Peyer's patch (tissue), 4 donors: ENCODE results near the gene NKAIN2. TPM values are rescaled to one million over a fixed set of nuclear protein-coding genes. Genes with fewer than 3 reads are reported as not detected.

ENCODE experiments used
- DNase-seq, 3 donors: peaks; one replicate each; pipeline ENCODE4 v3.0.0-alpha.2; 2017 to 2019
- H3K27ac ChIP-seq, 4 donors: fragments of 200-600 bp; sonication (generic); one replicate each; pipeline ENCODE4 v1.5.1; 2016 to 2019
- H3K27me3 ChIP-seq, 2 donors: fragments of 200-600 bp; sonication (generic); one replicate each; pipeline ENCODE4 v1.5.1; 2019
- H3K36me3 ChIP-seq, 3 donors: fragments of 200-600 bp; sonication (generic); one replicate each; pipeline ENCODE4 v1.5.1; 2016 to 2019
- H3K4me1 ChIP-seq, 4 donors: fragments of 200-600 bp; sonication (generic); one replicate each; pipeline ENCODE4 v1.5.1; 2016 to 2019
- H3K4me3 ChIP-seq, 4 donors: fragments of 200-600 bp; sonication (generic); 1 replicate in 3 of 4; 2 replicates in 1 of 4; pipeline ENCODE4 v1.5.1; 2016 to 2019; ENCODE audit warnings: mild to moderate bottlenecking in 1 of 4
- H3K9me3 ChIP-seq, 4 donors: fragments of 200-600 bp; sonication (generic); one replicate each; pipeline ENCODE4 v1.5.1; 2016 to 2019; ENCODE audit warnings: mild to moderate bottlenecking in 1 of 4
- CTCF ChIP-seq, 6 experiments: fragments of 450-650 bp in 4 of 6; fragments of 200-600 bp in 2 of 6; sonication (generic) in 1 of 6; IDR thresholded peaks; one replicate each; pipeline ENCODE4 v1.5.1; 2017 to 2019; ENCODE audit warnings: antibody characterized with exemption in 6 of 6, mild to moderate bottlenecking in 3 of 6, moderate library complexity in 1 of 6
- POLR2A ChIP-seq, 2 donors: fragments of 450-650 bp; IDR thresholded peaks; one replicate each; pipeline ENCODE4 v1.5.1; 2017; ENCODE audit warnings: antibody characterized with exemption in 2 of 2, mild to moderate bottlenecking in 2 of 2, moderate library complexity in 2 of 2
- total RNA-seq, 4 donors: library from RNA; depleted of rRNA; stranded (reverse); fragments of >200 nt; gene quantifications; one replicate each; pipeline ENCODE4 v1.1.0, GENCODE V29; 2016

Gene NKAIN2
- total RNA-seq, 4 donors from 2014 or later: not detected

GRCh38 chr6:124056407-124057334, 253.0 kb downstream of the NKAIN2 start:
- no peaks in the 10 kb centered on the region for H3K4me1 ChIP-seq
- DNase-seq: no peak
- H3K27me3 ChIP-seq: no peaks in the 10 kb centered on the region
- no peak overlapping the region for H3K27ac ChIP-seq
- no peaks in the 10 kb centered on the region for H3K36me3 ChIP-seq
- no peak overlapping the region for H3K4me3 ChIP-seq
- TF ChIP-seq POLR2A (IDR thresholded peaks at IDR 0.05): no peak
- TF ChIP-seq CTCF (IDR thresholded peaks at IDR 0.05): no peak
- H3K9me3 ChIP-seq: peaks cover 0 to 2% (median 0%) of the 10 kb centered on the region in 4 donors

- H3K27me3 ChIP-seq: no peaks in the 10 kb centered on the region
- no peaks in the 10 kb centered on the region for H3K4me1 ChIP-seq
- no peak overlapping the region for H3K27ac ChIP-seq
- no peak for TF ChIP-seq CTCF (IDR thresholded peaks at IDR 0.05)
- TF ChIP-seq POLR2A (IDR thresholded peaks at IDR 0.05): no peak
- H3K36me3 ChIP-seq: no peaks in the 10 kb centered on the region
- H3K9me3 ChIP-seq: peaks cover 0 to 2% (median 0%) of the 10 kb centered on the region in 4 donors
- DNase-seq: no peak
- no peak overlapping the region for H3K4me3 ChIP-seq
Measured at GRCh38 chr6:124057461-124057860, 253.8 kb downstream of the NKAIN2 start.

- Histone ChIP-seq H3K4me1 (no peaks in the 10 kb centered on the region), H3K4me3 (no peak overlapping the region), H3K36me3 (no peaks in the 10 kb centered on the region), H3K9me3 (no peaks in the 10 kb centered on the region), H3K27me3 (no peaks in the 10 kb centered on the region), H3K27ac (no peak overlapping the region)
- TF ChIP-seq POLR2A (IDR thresholded peaks at IDR 0.05): no peak
- TF ChIP-seq CTCF (IDR thresholded peaks at IDR 0.05): no peak
- DNase-seq: no peak
Measured at GRCh38 chr6:124064317-124065113, 260.9 kb downstream of the NKAIN2 start.

GRCh38 chr6:124066269-124066668, 262.6 kb downstream of the NKAIN2 start:
- no peak for TF ChIP-seq POLR2A (IDR thresholded peaks at IDR 0.05)
- TF ChIP-seq CTCF (IDR thresholded peaks at IDR 0.05): no peak
- Histone ChIP-seq H3K9me3 (no peaks in the 10 kb centered on the region), H3K27me3 (no peaks in the 10 kb centered on the region), H3K4me3 (no peak overlapping the region), H3K27ac (no peak overlapping the region), H3K36me3 (no peaks in the 10 kb centered on the region), H3K4me1 (no peaks in the 10 kb centered on the region)
- no peak for DNase-seq

- Histone ChIP-seq H3K4me3 (no peak overlapping the region), H3K4me1 (no peaks in the 10 kb centered on the region), H3K9me3 (no peaks in the 10 kb centered on the region), H3K36me3 (no peaks in the 10 kb centered on the region), H3K27me3 (no peaks in the 10 kb centered on the region), H3K27ac (no peak overlapping the region)
- TF ChIP-seq CTCF (IDR thresholded peaks at IDR 0.05): no peak
- no peak for DNase-seq
Measured at GRCh38 chr6:124066946-124067552, 263.4 kb downstream of the NKAIN2 start.
